ENCODE data around the gene ITPR1. TPM values are rescaled to one million over a fixed set of nuclear protein-coding genes. Genes with fewer than 3 reads are reported as not detected.

ITPR1 gene
- total RNA-seq, 1 donor from 2014 or later: 16.3 TPM

DNA sequence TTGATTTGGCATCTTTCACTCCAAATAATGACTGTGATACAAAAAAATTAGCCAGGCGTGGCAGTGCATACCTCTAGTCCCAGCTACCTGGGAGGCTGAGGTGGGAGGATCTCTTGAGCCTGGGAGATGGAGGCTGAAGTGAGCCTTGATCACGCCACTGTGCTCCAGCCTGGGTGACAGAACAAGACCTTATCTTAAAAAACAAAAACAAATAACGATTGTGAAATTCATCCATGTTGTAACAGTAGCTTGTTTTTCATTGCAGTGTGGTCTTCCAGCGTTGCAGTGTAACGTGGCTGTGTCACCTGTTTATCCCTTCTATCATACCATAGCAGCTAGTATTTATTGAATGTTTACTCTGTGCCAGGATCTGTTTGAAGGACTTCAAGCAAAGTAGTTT, 120.9 kb downstream of the ITPR1 start:
- Histone ChIP-seq H3K4me3 (ENCODE audit: low read depth, low read length) (no peak overlapping the region), H3K27me3 (ENCODE audit: control insufficient read depth, insufficient read depth, low read length) (no peaks in the 10 kb centered on the region), H3K36me3 (ENCODE audit: control insufficient read depth, insufficient read depth, low read length) (no peaks in the 10 kb centered on the region)
- no peak for FAIRE-seq
- DNase-seq (ENCODE audit: low read depth): no peak
- no peak for TF ChIP-seq CTCF (IDR thresholded peaks at IDR 0.05; ENCODE audit: insufficient read depth, low read length, severe bottlenecking)

GRCh38 chr3:4614927-4615326, 121.8 kb downstream of the ITPR1 start:
- Histone ChIP-seq H3K36me3 (ENCODE audit: control insufficient read depth, insufficient read depth, low read length) (no peaks in the 10 kb centered on the region), H3K4me3 (ENCODE audit: low read depth, low read length) (no peak overlapping the region), H3K27me3 (ENCODE audit: control insufficient read depth, insufficient read depth, low read length) (no peaks in the 10 kb centered on the region)
- FAIRE-seq (no peak), DNase-seq (ENCODE audit: low read depth) (no peak)
- no peak for TF ChIP-seq CTCF (IDR thresholded peaks at IDR 0.05; ENCODE audit: insufficient read depth, low read length, severe bottlenecking)

DNA sequence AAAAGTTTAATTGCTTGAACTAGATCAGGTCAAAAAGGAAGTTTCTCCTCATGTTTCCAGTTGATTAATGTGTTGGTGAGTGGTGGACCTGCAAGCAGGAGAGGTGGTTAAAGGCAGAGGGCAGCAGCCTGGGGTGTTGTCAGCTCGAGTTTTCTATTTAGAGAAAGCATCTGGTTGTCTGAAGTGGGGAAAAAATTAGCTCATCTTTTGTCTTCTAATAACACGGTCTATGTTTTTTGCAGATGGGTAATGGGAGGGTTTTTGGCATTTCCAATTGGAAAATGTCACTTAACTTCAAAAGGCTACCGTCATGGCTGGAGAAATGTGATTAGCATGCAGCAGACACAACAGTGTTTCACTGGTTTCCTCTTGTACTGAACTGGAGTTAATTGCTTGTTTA, 122.6 kb downstream of the ITPR1 start:
- no peaks in the 10 kb centered on the region for H3K36me3 ChIP-seq (ENCODE audit: control insufficient read depth, insufficient read depth, low read length)
- no peaks in the 10 kb centered on the region for H3K27me3 ChIP-seq (ENCODE audit: control insufficient read depth, insufficient read depth, low read length)
- FAIRE-seq (no peak), DNase-seq (ENCODE audit: low read depth) (no peak)
- no peak overlapping the region for H3K4me3 ChIP-seq (ENCODE audit: low read depth, low read length)
- TF ChIP-seq CTCF (IDR thresholded peaks at IDR 0.05; ENCODE audit: insufficient read depth, low read length, severe bottlenecking): no peak

DNA sequence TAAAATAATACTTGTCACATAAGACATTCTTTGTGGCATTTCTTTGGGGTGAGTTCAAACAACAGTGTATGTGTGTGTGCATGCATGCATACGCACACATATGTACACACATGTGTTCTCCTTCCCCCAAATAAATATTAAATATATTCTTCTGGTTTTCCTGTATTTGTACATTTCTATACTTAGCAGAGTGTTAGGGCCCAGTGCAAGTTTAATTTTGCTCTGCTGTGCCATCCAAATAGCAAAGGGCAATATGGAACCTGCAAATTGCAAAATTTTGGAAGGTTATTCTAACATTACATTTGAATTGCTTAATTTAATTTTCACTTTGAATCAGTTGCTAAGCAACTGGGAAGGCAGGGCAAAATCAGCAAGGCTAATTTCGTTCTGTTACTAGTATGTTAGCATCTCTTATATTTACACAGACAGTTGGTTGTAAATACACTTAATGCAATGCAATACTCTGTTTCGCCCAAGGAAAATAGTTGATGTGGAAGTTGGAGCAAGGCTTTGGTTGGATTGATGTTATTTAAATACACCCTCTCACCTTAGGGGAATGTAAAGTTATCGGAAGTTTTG, 130.4 kb downstream of the ITPR1 start:
- FAIRE-seq: no peak

DNA sequence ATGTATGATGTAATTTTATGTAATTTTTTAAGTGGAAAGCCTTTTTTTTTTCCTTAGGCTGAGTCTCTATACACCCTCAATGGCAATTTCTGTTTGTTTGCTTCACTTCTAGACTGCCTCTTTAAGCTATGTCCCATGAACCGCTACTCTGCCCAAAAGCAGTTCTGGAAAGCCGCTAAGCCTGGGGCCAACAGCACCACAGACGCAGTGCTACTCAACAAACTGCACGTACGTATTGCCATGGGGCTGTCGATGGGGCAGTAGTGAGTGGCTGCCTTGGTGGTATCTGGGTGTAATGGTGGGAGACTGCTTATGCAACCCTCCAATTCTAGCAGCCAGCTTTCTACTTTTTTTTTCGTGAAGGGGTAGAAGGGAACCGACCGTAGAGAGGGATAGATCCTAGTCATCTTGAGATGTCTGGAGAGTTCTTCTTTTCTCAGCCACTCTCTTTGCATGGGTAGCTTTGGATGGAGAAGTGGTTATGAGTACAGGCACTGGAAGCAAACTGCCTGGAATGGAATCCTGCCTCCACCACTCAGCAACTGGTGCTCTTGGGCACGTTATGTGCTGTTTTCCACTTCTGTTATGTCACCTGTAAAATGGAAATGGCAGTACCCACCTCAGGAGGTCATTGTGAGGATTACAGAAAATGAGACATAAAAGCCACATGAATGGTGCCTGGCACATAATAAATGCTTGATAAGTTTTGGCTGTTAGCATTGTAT, 134.7 kb downstream of the ITPR1 start:
- FAIRE-seq (no peak), DNase-seq (ENCODE audit: low read depth) (no peak)
- no peaks in the 10 kb centered on the region for H3K36me3 ChIP-seq (ENCODE audit: control insufficient read depth, insufficient read depth, low read length)
- TF ChIP-seq CTCF (IDR thresholded peaks at IDR 0.05; ENCODE audit: insufficient read depth, low read length, severe bottlenecking): no peak
- no peaks in the 10 kb centered on the region for H3K27me3 ChIP-seq (ENCODE audit: control insufficient read depth, insufficient read depth, low read length)
- H3K4me3 ChIP-seq (ENCODE audit: low read depth, low read length): no peak overlapping the region

More for the DNA sequence above, 130.4 kb downstream of the ITPR1 start:
- Histone ChIP-seq H3K36me3 (ENCODE audit: control insufficient read depth, insufficient read depth, low read length) (no peaks in the 10 kb centered on the region), H3K27me3 (ENCODE audit: control insufficient read depth, insufficient read depth, low read length) (no peaks in the 10 kb centered on the region), H3K4me3 (ENCODE audit: low read depth, low read length) (no peak overlapping the region)
- no peak for DNase-seq (ENCODE audit: low read depth)
- TF ChIP-seq CTCF (IDR thresholded peaks at IDR 0.05; ENCODE audit: insufficient read depth, low read length, severe bottlenecking): no peak

Measured in bronchial epithelial cell (primary cell).